SH-SY5Y (cell line): Measurements from ENCODE around the gene NR2E1.

Source experiments
- GATA2 ChIP-seq: IDR thresholded peaks from 2 replicates; pipeline ENCODE4 v1.6.1; 2011; ENCODE audit warnings: mild to moderate bottlenecking, low read depth, low read length
- GATA3 ChIP-seq: IDR thresholded peaks from 2 replicates; pipeline ENCODE4 v1.6.1; 2011; ENCODE audit warnings: low read depth, mild to moderate bottlenecking, low read length, moderate library complexity

- TF ChIP-seq GATA2 (no peak), GATA3 (no peak)
Observed at GRCh38 chr6:108133594-108134179, 32.1 kb upstream of the NR2E1 start.
